ENCODE results near the gene STK35. TPM values are rescaled to one million over a fixed set of nuclear protein-coding genes. Genes with fewer than 3 reads are reported as not detected.

The STK35 gene
- total and polyA plus RNA-seq, 2 of the 13 experiments (the other 11 are each of a cell fraction or from before 2014, with no cell fraction given), result 27.4 to 29.8 TPM

DNA sequence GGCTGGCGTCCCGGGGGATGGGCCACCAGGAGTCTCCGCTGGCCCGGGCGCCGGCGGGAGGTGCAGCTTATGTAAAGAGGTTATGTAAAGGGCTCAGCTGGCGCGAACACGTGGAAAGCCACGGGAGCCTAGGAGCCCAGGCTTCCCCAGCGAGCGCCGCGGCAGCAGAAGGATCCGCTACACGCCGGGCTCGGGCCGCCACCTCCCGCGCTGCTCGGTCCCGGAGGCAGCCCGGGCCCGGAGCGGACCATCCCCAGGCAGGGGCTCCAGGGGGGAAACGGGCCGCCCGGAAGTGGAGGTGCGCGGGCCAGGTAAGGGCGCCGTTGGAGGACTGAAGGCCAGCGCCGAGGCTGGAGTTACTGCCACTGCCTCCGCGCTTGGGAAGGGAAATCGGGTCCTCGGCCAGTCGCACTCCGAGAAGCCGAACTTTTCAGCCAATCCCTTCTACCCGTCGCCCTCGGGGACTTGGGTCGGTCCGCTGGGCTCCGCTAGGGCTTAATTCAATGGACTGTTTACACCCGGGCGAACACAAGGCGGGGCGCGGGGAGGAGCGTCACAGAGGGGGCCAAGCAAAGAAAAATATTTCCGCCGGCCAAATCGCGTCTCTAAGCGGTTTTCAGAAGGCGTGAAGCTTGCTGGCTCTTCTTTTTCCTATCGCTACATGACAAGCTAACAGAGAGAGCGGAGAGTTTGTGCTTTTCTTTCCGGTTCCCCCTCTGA, 398 bp downstream of the STK35 start (continued):
- TF ChIP-seq RNF219 (CRISPR knock-in tag; IDR thresholded peaks at IDR 0.05), result 0 out of 2 replicates have a peak, but pooled peaks have one; percentile 28
- TF ChIP-seq NAIF1 (CRISPR knock-in tag; IDR thresholded peaks at IDR 0.05; ENCODE audit: borderline replicate concordance), result peak; percentile 79; the same call in 1 of the 2 replicates
- 0 out of 2 replicates have a peak, but pooled peaks have one; percentile 15 for TF ChIP-seq ZBTB21 (CRISPR knock-in tag; IDR thresholded peaks at IDR 0.05)
- no peak for TF ChIP-seq PLRG1 (conservative IDR thresholded peaks at IDR 0.05)
- TF ChIP-seq NFYB (CRISPR knock-in tag; IDR thresholded peaks at IDR 0.05), result no peak; the same call in 1 of the 2 replicates
- peak; percentile 85 for TF ChIP-seq ZNF790 (CRISPR knock-in tag; IDR thresholded peaks at IDR 0.05; ENCODE audit: borderline replicate concordance)
- TF ChIP-seq SIN3A (IDR thresholded peaks at IDR 0.05; ENCODE audit: borderline replicate concordance, low read depth, low read length), result peak; percentile 41; the same call in 1 of the 2 replicates
- TF ChIP-seq ZNF121 (CRISPR knock-in tag; IDR thresholded peaks at IDR 0.05), result peak; percentile 81
- peak; percentile 96; the same call in 1 of the 2 replicates for TF ChIP-seq ZNF589 (CRISPR knock-in tag; conservative IDR thresholded peaks at IDR 0.05)
- TF ChIP-seq ZNF296 (CRISPR knock-in tag; conservative IDR thresholded peaks at IDR 0.05), result peak; percentile 92
- no peak for TF ChIP-seq YY1 (IDR thresholded peaks at IDR 0.05; ENCODE audit: insufficient read depth, insufficient replicate concordance, low read depth, low read length)
- peak; percentile 93 for TF ChIP-seq ATF7 (IDR thresholded peaks at IDR 0.05)
- peak; percentile 49; the same call in 1 of the 2 replicates for TF ChIP-seq ATF7 (CRISPR knock-in tag; IDR thresholded peaks at IDR 0.05)
- TF ChIP-seq MZF1 (CRISPR knock-in tag; IDR thresholded peaks at IDR 0.05; ENCODE audit: borderline replicate concordance), result 0 out of 2 replicates have a peak, but pooled peaks have one; percentile 17
- TF ChIP-seq ATF3 (CRISPR knock-in tag; IDR thresholded peaks at IDR 0.05), result peak; percentile 73; the same call in 1 of the 2 replicates
- TF ChIP-seq ZNF564 (CRISPR knock-in tag; IDR thresholded peaks at IDR 0.05), result peak; percentile 87; the same call in 1 of the 2 replicates
- TF ChIP-seq ZNF883 (CRISPR knock-in tag; IDR thresholded peaks at IDR 0.05; ENCODE audit: not compliant biosample characterization), result peak; percentile 89
- TF ChIP-seq, protein P1, sequence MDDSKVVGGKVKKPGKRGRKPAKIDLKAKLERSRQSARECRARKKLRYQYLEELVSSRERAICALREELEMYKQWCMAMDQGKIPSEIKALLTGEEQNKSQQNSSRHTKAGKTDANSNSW (CRISPR knock-in tag; IDR thresholded peaks at IDR 0.05; ENCODE audit: borderline replicate concordance), result peak; percentile 47; the same call in 1 of the 2 replicates
- TF ChIP-seq ZBTB8A (CRISPR knock-in tag; IDR thresholded peaks at IDR 0.05; ENCODE audit: borderline replicate concordance, low read depth), result peak; percentile 92
- no peak for TF ChIP-seq EHMT2 (IDR thresholded peaks at IDR 0.05; ENCODE audit: borderline replicate concordance, low read depth, low read length)
- no peak for TF ChIP-seq HDAC6 (IDR thresholded peaks at IDR 0.05; ENCODE audit: low read depth, low read length)
- no peak; the same call in none of the 2 replicates for TF ChIP-seq ZSCAN30 (CRISPR knock-in tag; IDR thresholded peaks at IDR 0.05)
- 0 out of 2 replicates have a peak, but pooled peaks have one; percentile 41 for TF ChIP-seq PAX8 (CRISPR knock-in tag; IDR thresholded peaks at IDR 0.05; ENCODE audit: borderline replicate concordance)
- no peak for TF ChIP-seq SRSF9 (IDR thresholded peaks at IDR 0.05; ENCODE audit: borderline replicate concordance, insufficient read depth, low read depth, low read length, poor library complexity, severe bottlenecking)
- no peak; the same call in 1 of the 2 replicates for TF ChIP-seq GATA4 (IDR thresholded peaks at IDR 0.05; ENCODE audit: borderline replicate concordance, low read depth)
- peak; percentile 72; the same call in 1 of the 2 replicates for TF ChIP-seq ZNF660 (CRISPR knock-in tag; IDR thresholded peaks at IDR 0.05; ENCODE audit: borderline replicate concordance, low read depth)
- TF ChIP-seq TCF7 (IDR thresholded peaks at IDR 0.05; ENCODE audit: low read depth), result no peak
- no peak for TF ChIP-seq CCAR2 (optimal IDR thresholded peaks at IDR 0.05; ENCODE audit: low read depth, low read length)

All from HepG2 (cell line).